ENCODE results near the gene MSI2.

The MSI2 gene

GRCh38 chr17:57391076-57391825 lies 134.9 kb downstream of the MSI2 start:
- DNase-seq (ENCODE audit: low read depth in 2 of 2), result no peak

GRCh38 chr17:57391857-57392471 lies 135.6 kb downstream of the MSI2 start:
- DNase-seq (ENCODE audit: low read depth in 2 of 2), result no peak

- no peak for DNase-seq (ENCODE audit: low read depth in 2 of 2)
Observed at GRCh38 chr17:57393368-57393767, 137.0 kb downstream of the MSI2 start.

- no peak for DNase-seq (ENCODE audit: low read depth in 2 of 2)
Observed at GRCh38 chr17:57394375-57394774, 138.1 kb downstream of the MSI2 start.

GRCh38 chr17:57395721-57396321 lies 139.5 kb downstream of the MSI2 start:
- DNase-seq (ENCODE audit: low read depth in 2 of 2), result no peak

- no peak for DNase-seq (ENCODE audit: low read depth in 2 of 2)
Observed at GRCh38 chr17:57396511-57396921, 140.2 kb downstream of the MSI2 start.

GRCh38 chr17:57397402-57397801 lies 141.1 kb downstream of the MSI2 start:
- no peak for DNase-seq (ENCODE audit: low read depth in 2 of 2)

- DNase-seq (ENCODE audit: low read depth in 2 of 2), result no peak
Observed at GRCh38 chr17:57399690-57400089, 143.4 kb downstream of the MSI2 start.

- no peak for DNase-seq (ENCODE audit: low read depth in 2 of 2)
Observed at GRCh38 chr17:57400648-57401047, 144.3 kb downstream of the MSI2 start.

GRCh38 chr17:57401556-57402488 lies 145.5 kb downstream of the MSI2 start:
- DNase-seq (ENCODE audit: low read depth in 2 of 2), result no peak

GRCh38 chr17:57402681-57403180 lies 146.4 kb downstream of the MSI2 start:
- no peak for DNase-seq (ENCODE audit: low read depth in 2 of 2)

GRCh38 chr17:57403236-57403635 lies 146.9 kb downstream of the MSI2 start:
- DNase-seq (ENCODE audit: low read depth in 2 of 2), result no peak

GRCh38 chr17:57404073-57404472 lies 147.8 kb downstream of the MSI2 start:
- no peak for DNase-seq (ENCODE audit: low read depth in 2 of 2)

GRCh38 chr17:57404795-57405490 lies 148.6 kb downstream of the MSI2 start:
- DNase-seq (ENCODE audit: low read depth in 2 of 2), result no peak

- no peak for DNase-seq (ENCODE audit: low read depth in 2 of 2)
Observed at GRCh38 chr17:57405491-57406072, 149.3 kb downstream of the MSI2 start.

GRCh38 chr17:57406131-57406980 lies 150.0 kb downstream of the MSI2 start:
- no peak for DNase-seq (ENCODE audit: low read depth in 2 of 2)

- no peak for DNase-seq (ENCODE audit: low read depth in 2 of 2)
Observed at GRCh38 chr17:57406981-57407286, 150.6 kb downstream of the MSI2 start.

- DNase-seq (ENCODE audit: low read depth in 2 of 2), result no peak
Observed at GRCh38 chr17:57407287-57408070, 151.2 kb downstream of the MSI2 start.

Data from stimulated activated CD8-positive, alpha-beta memory T cell treated with anti-CD3 and anti-CD28 coated beads, Interleukin-2, amount 100 ng/mL, for 1 hour (primary cell).